Liver (tissue), 3 donors: ENCODE measurements around the gene TMPRSS5.

Source experiments
- ATF3 ChIP-seq: IDR thresholded peaks from 2 replicates; pipeline ENCODE4 v1.6.1; 2016; ENCODE audit warnings: antibody characterized with exemption
- CTCF ChIP-seq: fragments of 150-350 bp; IDR thresholded peaks from 2 replicates; pipeline ENCODE4 v1.5.1; 2017; ENCODE audit warnings: improper control_type of control experiment, low read depth, low read length; ENCODE audit not compliant: missing input control
- EGR1 ChIP-seq, 2 donors: IDR thresholded peaks; 2 replicates each; pipeline ENCODE4 v1.6.1; 2016 to 2018; ENCODE audit warnings: antibody characterized with exemption in 2 of 2, low read depth in 2 of 2
- FOXA1 ChIP-seq: IDR thresholded peaks from 2 replicates; pipeline ENCODE4 v1.6.1; 2016; ENCODE audit warnings: antibody characterized with exemption
- GABPA ChIP-seq, 2 donors: IDR thresholded peaks in 1 of 2; conservative IDR thresholded peaks in 1 of 2; 2 replicates each; pipeline ENCODE4 v1.6.1; 2016; ENCODE audit warnings: antibody characterized with exemption in 2 of 2, mild to moderate bottlenecking in 1 of 2, moderate library complexity in 1 of 2
- JUND ChIP-seq, 2 donors: IDR thresholded peaks; 2 replicates each; pipeline ENCODE4 v1.6.1; 2016; ENCODE audit warnings: antibody characterized with exemption in 2 of 2
- MAX ChIP-seq: IDR thresholded peaks from 2 replicates; pipeline ENCODE4 v1.6.1; 2016; ENCODE audit warnings: antibody characterized with exemption
- RAD21 ChIP-seq, 2 donors: IDR thresholded peaks; 2 replicates each; pipeline ENCODE4 v1.6.1; 2016; ENCODE audit warnings: antibody characterized with exemption in 2 of 2, mild to moderate bottlenecking in 2 of 2
- REST ChIP-seq: IDR thresholded peaks from 2 replicates; pipeline ENCODE4 v1.6.1; 2016; ENCODE audit warnings: antibody characterized with exemption, mild to moderate bottlenecking
- RXRA ChIP-seq, 2 donors: IDR thresholded peaks; 2 replicates each; pipeline ENCODE4 v1.6.1; 2017 to 2018; ENCODE audit warnings: antibody characterized with exemption in 2 of 2, mild to moderate bottlenecking in 1 of 2
- SP1 ChIP-seq: IDR thresholded peaks from 2 replicates; pipeline ENCODE4 v1.6.1; 2018; ENCODE audit warnings: antibody characterized with exemption, mild to moderate bottlenecking
- TAF1 ChIP-seq: conservative IDR thresholded peaks from 2 replicates; pipeline ENCODE4 v1.6.1; 2016; ENCODE audit warnings: antibody characterized with exemption, mild to moderate bottlenecking
- YY1 ChIP-seq: IDR thresholded peaks from 2 replicates; pipeline ENCODE4 v1.6.1; 2016; ENCODE audit warnings: antibody characterized with exemption, mild to moderate bottlenecking
- ZBTB33 ChIP-seq: IDR thresholded peaks from 2 replicates; pipeline ENCODE4 v1.6.1; 2016; ENCODE audit warnings: antibody characterized with exemption
- donor health status: healthy.
- donor health status: healthy.

GRCh38 chr11:113697111-113697510 is 9.0 kb downstream of the TMPRSS5 start:
- TF ChIP-seq CTCF (no peak), REST (no peak), ZBTB33 (no peak), JUND (IDR thresholded peaks at IDR 0.05) (no peak), RXRA (IDR thresholded peaks at IDR 0.05) (no peak), RAD21 (IDR thresholded peaks at IDR 0.05) (no peak), ATF3 (no peak), SP1 (no peak), MAX (no peak), TAF1 (no peak), YY1 (no peak), GABPA (IDR thresholded peaks at IDR 0.05 in 1 of 2, conservative IDR thresholded peaks at IDR 0.05 in 1 of 2) (no peak), EGR1 (IDR thresholded peaks at IDR 0.05; ENCODE audit: low read depth in 2 of 2) (no peak), FOXA1 (no peak)
